H9 (cell line): Measurements from ENCODE around the gene TTBK1. TPM values are rescaled to one million over a fixed set of nuclear protein-coding genes. Genes with fewer than 3 reads are reported as not detected.

Source experiments
- DNase-seq: peaks from one replicate; pipeline ENCODE4 v3.0.0-alpha.2; 2017
- H2AFZ ChIP-seq: one replicate; pipeline ENCODE4 v1.6.1; 2013; ENCODE audit warnings: mild to moderate bottlenecking, low read length, control low read depth, moderate library complexity
- H2AK5ac ChIP-seq: 2 replicates; pipeline ENCODE4 v1.6.1; 2013; ENCODE audit warnings: low read length, control low read depth, mixed read lengths; ENCODE audit not compliant: insufficient read length
- H2BK120ac ChIP-seq: one replicate; pipeline ENCODE4 v1.6.1; 2013; ENCODE audit warnings: low read depth, mild to moderate bottlenecking, low read length, control low read depth, inconsistent platforms; ENCODE audit not compliant: poor library complexity, severe bottlenecking
- H2BK12ac ChIP-seq: 2 replicates; pipeline ENCODE4 v1.6.1; 2013; ENCODE audit warnings: low read length, control low read depth, mixed read lengths, low read depth; ENCODE audit not compliant: insufficient read length
- H2BK15ac ChIP-seq: 2 replicates; pipeline ENCODE4 v1.6.1; 2013; ENCODE audit warnings: low read depth, low read length, control low read depth
- H2BK20ac ChIP-seq: one replicate; pipeline ENCODE4 v1.6.1; 2013; ENCODE audit warnings: low read depth, mild to moderate bottlenecking, low read length, control low read depth, inconsistent platforms; ENCODE audit not compliant: poor library complexity, severe bottlenecking
- H2BK5ac ChIP-seq: 2 replicates; pipeline ENCODE4 v1.6.1; 2013; ENCODE audit warnings: low read length, control low read depth, mixed read lengths; ENCODE audit not compliant: insufficient read length
- H3K14ac ChIP-seq: 2 replicates; pipeline ENCODE4 v1.6.1; 2013; ENCODE audit warnings: low read length, control low read depth; ENCODE audit not compliant: insufficient read depth
- H3K18ac ChIP-seq: 2 replicates; pipeline ENCODE4 v1.6.1; 2013; ENCODE audit warnings: low read depth, mild to moderate bottlenecking, mixed read lengths, low read length, control low read depth; ENCODE audit not compliant: insufficient read length
- H3K23ac ChIP-seq: 2 replicates; pipeline ENCODE4 v1.6.1; 2013; ENCODE audit warnings: low read length, control low read depth, mixed read lengths, low read depth; ENCODE audit not compliant: insufficient read length
- H3K23me2 ChIP-seq: 2 replicates; pipeline ENCODE4 v1.6.1; 2013; ENCODE audit warnings: low read depth, mild to moderate bottlenecking, mixed read lengths, low read length, control low read depth; ENCODE audit not compliant: insufficient read length, poor library complexity, severe bottlenecking
- H3K27ac ChIP-seq: 2 replicates; pipeline ENCODE4 v1.5.1; 2013; ENCODE audit warnings: low read length, control low read depth, mixed read lengths, low read depth; ENCODE audit not compliant: insufficient read length
- H3K27me3 ChIP-seq: 2 replicates; pipeline ENCODE4 v1.6.1; 2013; ENCODE audit warnings: low read length, control low read depth, inconsistent platforms; ENCODE audit not compliant: insufficient read depth
- H3K4ac ChIP-seq: 2 replicates; pipeline ENCODE4 v1.6.1; 2013; ENCODE audit warnings: low read depth, mild to moderate bottlenecking, control low read depth, inconsistent platforms, low read length, moderate library complexity
- H3K4me1 ChIP-seq: 2 replicates; pipeline ENCODE4 v1.6.1; 2013; ENCODE audit warnings: low read length, control low read depth, inconsistent platforms; ENCODE audit not compliant: insufficient read depth
- H3K4me2 ChIP-seq: 2 replicates; pipeline ENCODE4 v1.6.1; 2013; ENCODE audit warnings: low read length, control low read depth, mixed read lengths; ENCODE audit not compliant: insufficient read length, insufficient read depth
- H3K56ac ChIP-seq: 2 replicates; pipeline ENCODE4 v1.6.1; 2013; ENCODE audit warnings: low read depth, mild to moderate bottlenecking, mixed read lengths, low read length, control low read depth; ENCODE audit not compliant: insufficient read length
- H3K79me1 ChIP-seq: 2 replicates; pipeline ENCODE4 v1.6.1; 2013; ENCODE audit warnings: low read depth, mild to moderate bottlenecking, moderate library complexity, low read length, control low read depth, inconsistent platforms; ENCODE audit not compliant: insufficient read depth, poor library complexity, severe bottlenecking
- H3K79me2 ChIP-seq: 2 replicates; pipeline ENCODE4 v1.6.1; 2013; ENCODE audit warnings: low read length, control low read depth, inconsistent platforms; ENCODE audit not compliant: insufficient read depth
- H3K9ac ChIP-seq: 2 replicates; pipeline ENCODE4 v1.6.1; 2013; ENCODE audit warnings: low read length, control low read depth, mixed read lengths; ENCODE audit not compliant: insufficient read length; ENCODE audit errors: extremely low read depth
- H3K9me3 ChIP-seq: one replicate; pipeline ENCODE4 v1.6.1; 2013; ENCODE audit warnings: low read depth, low read length, inconsistent platforms; ENCODE audit not compliant: control insufficient read depth
- H3T11ph ChIP-seq: one replicate; pipeline ENCODE4 v1.6.1; 2013; ENCODE audit warnings: mild to moderate bottlenecking, low read length, control low read depth, inconsistent platforms
- H4K20me1 ChIP-seq: one replicate; pipeline ENCODE4 v1.6.1; 2013; ENCODE audit not compliant: control insufficient read depth, insufficient read length, insufficient read depth
- H4K5ac ChIP-seq: 2 replicates; pipeline ENCODE4 v1.6.1; 2013; ENCODE audit warnings: low read depth, mild to moderate bottlenecking, mixed read lengths, low read length, control low read depth; ENCODE audit not compliant: insufficient read length
- H4K8ac ChIP-seq: replicated peaks from 2 replicates; pipeline ENCODE4 v1.6.1; 2013; ENCODE audit warnings: low read length, control low read depth, mixed read lengths, low read depth; ENCODE audit not compliant: insufficient read length
- H4K91ac ChIP-seq: 2 replicates; pipeline ENCODE4 v1.6.1; 2013; ENCODE audit warnings: low read depth, mild to moderate bottlenecking, moderate library complexity, mixed read lengths, low read length, control low read depth; ENCODE audit not compliant: insufficient read length
- H3K27ac Mint-ChIP-seq, 3 experiments: 2 replicates in 2 of 3; 3 replicates in 1 of 3; pipeline ENCODE4 v1.8.0; 2020 to 2021; ENCODE audit warnings: mixed read lengths in 3 of 3, mild to moderate bottlenecking in 1 of 3, moderate library complexity in 1 of 3
- H3K27me3 Mint-ChIP-seq: 2 replicates; pipeline ENCODE4 v1.8.0; 2021; ENCODE audit warnings: low read depth, mild to moderate bottlenecking, moderate library complexity, mixed read lengths
- H3K36me3 Mint-ChIP-seq, 3 experiments: 2 replicates in 2 of 3; 3 replicates in 1 of 3; pipeline ENCODE4 v1.8.0; 2020 to 2021; ENCODE audit warnings: low read depth in 3 of 3, mixed read lengths in 3 of 3; ENCODE audit not compliant: insufficient read depth in 1 of 3
- H3K4me1 Mint-ChIP-seq, 2 experiments: 2 replicates each; pipeline ENCODE4 v1.8.0; 2020; ENCODE audit warnings: mixed read lengths in 2 of 2
- H3K4me3 Mint-ChIP-seq, 2 experiments: 2 replicates in 1 of 2; 3 replicates in 1 of 2; pipeline ENCODE4 v1.8.0; 2020 to 2021; ENCODE audit warnings: mild to moderate bottlenecking in 2 of 2, mixed read lengths in 2 of 2, moderate library complexity in 1 of 2
- H3K9me3 Mint-ChIP-seq, 2 experiments: 2 replicates in 1 of 2; 3 replicates in 1 of 2; pipeline ENCODE4 v1.8.0; 2020; ENCODE audit warnings: mild to moderate bottlenecking in 2 of 2, mixed read lengths in 2 of 2, moderate library complexity in 1 of 2
- CTCF ChIP-seq: fragments of 200-600 bp; sonication (generic); conservative IDR thresholded peaks from 3 replicates; pipeline ENCODE4 v1.8.0; 2021; ENCODE audit warnings: antibody characterized with exemption, mild to moderate bottlenecking
- WGBS: extraction: QIAGEN DNeasy Blood & Tissue Kit; methylation state at CpG from one replicate; pipeline ENCODE4 v1.1.7; 2013; ENCODE audit warnings: missing lambda C conversion rate, low lambda C conversion rate, mixed read lengths; ENCODE audit not compliant: insufficient read length; ENCODE audit errors: extremely low coverage; 5-methylcytosine and 5-hydroxymethylcytosine counted together
- total RNA-seq: library from RNA; stranded (reverse); gene quantifications from 2 replicates; pipeline ENCODE4 v1.2.1, GENCODE V29; 2021

TTBK1 gene
- total RNA-seq, 1 experiment from 2014 or later = 1.6 TPM

DNA sequence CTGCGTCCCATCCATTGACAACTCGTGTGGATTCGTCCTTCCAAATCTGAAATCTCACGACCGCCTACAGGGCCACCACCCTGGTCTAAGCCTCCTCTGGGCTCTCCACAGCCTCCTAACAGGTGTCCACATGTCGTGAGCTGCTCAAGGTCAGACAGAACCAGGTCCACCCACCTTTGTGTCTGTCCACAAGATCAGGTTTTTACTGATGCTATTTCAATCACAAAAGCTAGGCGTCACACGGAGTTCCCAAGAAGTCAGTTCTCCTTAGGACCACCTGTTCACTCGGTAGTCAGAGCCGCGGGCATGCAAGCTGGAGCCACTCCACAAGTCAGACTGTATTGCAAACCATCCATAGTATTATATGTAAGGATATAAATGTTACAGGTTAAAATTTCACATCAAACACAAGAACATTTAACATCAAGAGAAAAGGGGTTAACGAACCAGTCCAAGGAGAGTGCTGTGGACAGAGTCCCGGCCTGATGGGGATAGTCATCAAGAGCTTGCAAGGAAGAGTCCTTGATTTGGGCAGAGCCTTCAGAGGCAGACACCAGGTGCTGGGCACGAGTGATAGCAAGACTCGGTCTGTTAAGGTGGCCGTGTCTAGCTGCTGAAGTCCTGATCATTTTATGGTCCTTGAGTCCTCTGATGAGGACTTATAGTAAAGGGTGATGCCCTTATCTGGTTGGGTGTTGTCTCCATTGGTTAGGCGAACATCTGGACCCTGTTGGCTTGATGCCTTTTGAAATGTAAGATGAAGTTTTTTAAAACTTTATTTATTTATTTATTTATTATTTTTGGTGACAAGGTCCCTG lies 13.3 kb upstream of the TTBK1 start:
- Histone ChIP-seq H3T11ph (no peak overlapping the region), H3K4ac (no peak overlapping the region), H3K9ac (no peak overlapping the region), H3K56ac (no peak overlapping the region), H2AFZ (no peak overlapping the region), H2BK5ac (no peak overlapping the region), H3K79me2 (no peaks in the 10 kb centered on the region), H2BK12ac (no peak overlapping the region), H3K23ac (no peak overlapping the region), H3K18ac (no peak overlapping the region), H3K4me2 (peak overlapping the region; percentile 32), H4K5ac (no peak overlapping the region), H2AK5ac (no peak overlapping the region), H3K27ac (no peak overlapping the region), H2BK20ac (no peak overlapping the region), H4K8ac (no peak overlapping the region), H3K14ac (no peak overlapping the region), H3K4me1 (0 out of 2 replicates have a peak, but pooled peaks cover 3% of the 10 kb centered on the region), H2BK120ac (no peak overlapping the region), H3K79me1 (no peaks in the 10 kb centered on the region), H3K27me3 (peaks cover 6% of the 10 kb centered on the region; the same call in 1 of the 2 replicates), H3K9me3 (no peaks in the 10 kb centered on the region), H3K23me2 (no peaks in the 10 kb centered on the region), H4K20me1 (no peaks in the 10 kb centered on the region), H2BK15ac (no peak overlapping the region), H4K91ac (no peak overlapping the region)
- no peaks in the 10 kb centered on the region for H3K9me3 Mint-ChIP-seq
- H3K4me3 Mint-ChIP-seq = peak overlapping the region; percentile 61 to 76
- H3K27ac Mint-ChIP-seq = no peak overlapping the region
- peaks cover 9 to 11% of the 10 kb centered on the region in 2 experiments for H3K4me1 Mint-ChIP-seq
- no peak for DNase-seq
- WGBS = no CpG with 5 or more reads among the region's 17 CpGs
- TF ChIP-seq CTCF = no peak
- peaks cover 36% of the 10 kb centered on the region for H3K27me3 Mint-ChIP-seq
- H3K36me3 Mint-ChIP-seq = peaks cover 5 to 17% (median 15%) of the 10 kb centered on the region in 3 experiments; a peak in 6 of 7 replicates
